ENCODE measurements around the gene LMF1. TPM values are rescaled to one million over a fixed set of nuclear protein-coding genes. Genes with fewer than 3 reads are reported as not detected.

Gene LMF1
- total and polyA plus RNA-seq, 2 experiments from 2014 or later = 18.8 to 41.6 TPM

DNA sequence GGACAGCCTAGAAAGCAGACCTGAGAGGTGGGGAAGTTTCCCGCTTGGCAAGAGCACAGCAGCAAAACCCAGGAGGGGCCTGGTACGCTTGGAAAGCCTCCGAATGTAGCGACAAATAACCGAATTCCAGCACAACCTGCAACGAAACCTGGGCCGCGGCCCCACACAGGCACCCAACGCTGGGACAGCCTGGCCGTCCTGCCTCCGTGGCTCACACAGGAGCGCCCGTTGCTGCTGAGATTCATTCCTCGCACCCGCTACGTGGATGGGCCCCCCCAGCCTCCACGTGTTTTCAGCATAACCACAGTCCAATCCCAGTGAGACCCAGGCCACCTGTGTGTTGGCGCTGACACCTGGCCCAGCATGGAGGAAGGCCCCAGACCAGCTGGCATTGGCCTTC, 42.9 kb downstream of the LMF1 start:
- no peak for TF ChIP-seq CTCF (IDR thresholded peaks at IDR 0.05; ENCODE audit: low read depth, low read length)
- H3K36me3 ChIP-seq = no peaks in the 10 kb centered on the region
- H3K9me3 ChIP-seq (ENCODE audit: low read depth) = no peaks in the 10 kb centered on the region
- DNase-seq (ENCODE audit: low read depth in 1 of 2, low spot score in 1 of 2) = no peak
- H3K27ac ChIP-seq = no peak overlapping the region
- no peaks in the 10 kb centered on the region for H3K4me1 ChIP-seq (ENCODE audit: low read depth)
- H3K27me3 ChIP-seq = no peaks in the 10 kb centered on the region
- no peak overlapping the region for H3K4me3 ChIP-seq

DNA sequence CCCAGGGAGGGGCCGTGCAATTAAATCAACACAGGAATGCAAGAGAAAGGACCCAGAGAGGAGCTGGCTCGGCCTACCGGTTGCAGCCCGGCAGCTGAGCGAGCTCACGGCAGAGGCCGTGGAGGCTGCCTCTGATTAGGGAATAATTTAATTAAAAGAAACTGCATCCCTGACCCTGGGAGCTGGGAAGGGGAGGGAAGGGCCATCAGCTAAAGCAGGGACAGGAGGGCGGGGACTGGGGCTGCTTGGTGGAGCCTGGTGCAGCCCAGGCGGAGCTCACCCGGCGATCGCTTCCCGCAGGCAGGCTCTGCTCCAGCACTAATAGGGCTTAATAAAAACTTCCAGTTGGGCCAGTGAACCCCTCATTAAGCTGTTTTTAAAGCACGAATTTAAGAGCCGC, 43.4 kb downstream of the LMF1 start:
- no peak overlapping the region for H3K4me3 ChIP-seq
- no peaks in the 10 kb centered on the region for H3K27me3 ChIP-seq
- H3K27ac ChIP-seq = no peak overlapping the region
- no peak for TF ChIP-seq CTCF (IDR thresholded peaks at IDR 0.05; ENCODE audit: low read depth, low read length)
- no peak for DNase-seq (ENCODE audit: low read depth in 1 of 2, low spot score in 1 of 2)
- H3K9me3 ChIP-seq (ENCODE audit: low read depth) = no peaks in the 10 kb centered on the region
- H3K36me3 ChIP-seq = no peaks in the 10 kb centered on the region
- no peaks in the 10 kb centered on the region for H3K4me1 ChIP-seq (ENCODE audit: low read depth)

- H3K4me3 ChIP-seq = no peak overlapping the region
- TF ChIP-seq CTCF (IDR thresholded peaks at IDR 0.05; ENCODE audit: low read depth, low read length) = no peak
- H3K36me3 ChIP-seq = no peaks in the 10 kb centered on the region
- no peaks in the 10 kb centered on the region for H3K27me3 ChIP-seq
- no peak for DNase-seq (ENCODE audit: low read depth in 1 of 2, low spot score in 1 of 2)
- no peaks in the 10 kb centered on the region for H3K9me3 ChIP-seq (ENCODE audit: low read depth)
- no peak overlapping the region for H3K27ac ChIP-seq
- no peaks in the 10 kb centered on the region for H3K4me1 ChIP-seq (ENCODE audit: low read depth)
These were observed 44.1 kb downstream of the LMF1 start for GRCh38 chr16:926715-927114.

DNA sequence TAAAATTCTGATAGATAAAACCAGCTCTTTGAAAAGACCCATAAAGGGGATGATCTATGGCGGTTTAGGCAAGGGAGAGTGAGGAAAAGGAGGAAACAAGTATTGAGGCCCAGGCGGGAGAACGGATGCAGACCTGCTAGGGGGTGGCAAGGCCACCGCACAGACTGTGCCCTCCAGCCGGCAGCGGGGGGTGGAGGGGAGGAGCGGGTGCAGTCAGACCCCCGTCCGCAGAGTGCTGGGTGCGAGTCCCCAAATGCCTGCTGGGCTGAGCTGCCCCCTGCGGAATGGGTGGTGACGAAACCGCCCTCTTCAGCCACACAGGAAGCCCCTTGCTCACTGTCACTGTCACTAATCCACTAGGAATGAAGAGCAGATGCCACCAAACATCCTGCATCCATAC, 46.0 kb downstream of the LMF1 start:
- H3K36me3 ChIP-seq = no peaks in the 10 kb centered on the region
- H3K4me1 ChIP-seq (ENCODE audit: low read depth) = no peaks in the 10 kb centered on the region
- H3K27me3 ChIP-seq = no peaks in the 10 kb centered on the region
- no peaks in the 10 kb centered on the region for H3K9me3 ChIP-seq (ENCODE audit: low read depth)
- no peak overlapping the region for H3K4me3 ChIP-seq
- TF ChIP-seq CTCF (IDR thresholded peaks at IDR 0.05; ENCODE audit: low read depth, low read length) = no peak
- no peak for DNase-seq (ENCODE audit: low read depth in 1 of 2, low spot score in 1 of 2)
- no peak overlapping the region for H3K27ac ChIP-seq

- DNase-seq (ENCODE audit: low read depth in 1 of 2, low spot score in 1 of 2) = no peak
- no peaks in the 10 kb centered on the region for H3K27me3 ChIP-seq
- no peak for TF ChIP-seq CTCF (IDR thresholded peaks at IDR 0.05; ENCODE audit: low read depth, low read length)
- H3K4me3 ChIP-seq = no peak overlapping the region
- no peaks in the 10 kb centered on the region for H3K36me3 ChIP-seq
- H3K4me1 ChIP-seq (ENCODE audit: low read depth) = no peaks in the 10 kb centered on the region
- H3K27ac ChIP-seq = no peak overlapping the region
- H3K9me3 ChIP-seq (ENCODE audit: low read depth) = no peaks in the 10 kb centered on the region
These were observed 46.7 kb downstream of the LMF1 start for GRCh38 chr16:924063-924462.

DNA sequence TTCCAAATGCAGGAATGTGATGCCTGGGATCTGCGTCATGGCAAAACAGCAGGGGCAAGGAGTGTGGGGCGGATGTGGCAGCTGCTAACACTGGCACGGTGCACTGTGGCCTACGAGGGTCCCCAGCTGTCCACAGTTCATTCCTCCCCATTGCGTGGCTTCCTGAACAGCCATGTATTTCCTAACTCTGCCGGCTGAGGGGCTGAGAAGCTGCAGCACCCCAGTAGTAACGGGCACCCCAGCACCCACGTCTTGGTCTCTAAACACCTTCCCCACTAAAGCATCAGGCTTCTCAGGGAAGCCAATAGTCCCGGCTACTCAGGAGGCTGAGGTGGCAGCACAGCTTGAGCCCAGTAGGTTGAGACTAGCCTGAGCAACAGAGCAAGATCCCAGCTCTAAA, 47.6 kb downstream of the LMF1 start:
- no peak for TF ChIP-seq CTCF (IDR thresholded peaks at IDR 0.05; ENCODE audit: low read depth, low read length)
- Histone ChIP-seq H3K4me3 (no peak overlapping the region), H3K27ac (no peak overlapping the region), H3K9me3 (ENCODE audit: low read depth) (no peaks in the 10 kb centered on the region), H3K36me3 (no peaks in the 10 kb centered on the region), H3K27me3 (no peaks in the 10 kb centered on the region), H3K4me1 (ENCODE audit: low read depth) (no peaks in the 10 kb centered on the region)
- DNase-seq (ENCODE audit: low read depth in 1 of 2, low spot score in 1 of 2) = no peak
